ENCODE data around the gene HDDC3. TPM values are rescaled to one million over a fixed set of nuclear protein-coding genes. Genes with fewer than 3 reads are reported as not detected.

HDDC3 gene
- total and polyA plus RNA-seq, 11 donors, result 10.9 to 19.9 (median 15.2) TPM

- H3K36me3 ChIP-seq, result peaks cover 6 to 61% (median 52%) of the 10 kb centered on the region in 9 donors
- 37 to 48% (median 39%) methylated on average over 10 of the region's 10 CpGs for WGBS, 4 donors
- H3K9me3 ChIP-seq, result no peaks in the 10 kb centered on the region
- H3K4me1 ChIP-seq, result no peaks in the 10 kb centered on the region
- ATAC-seq, result peak in 3 of 4 donors; percentile 10 to 31 (median 21)
- no peak overlapping the region for H3K4me3 ChIP-seq
- no peak overlapping the region for H3K27ac ChIP-seq
- intact Hi-C loops (cut with DNase I), result no loop called here
- no peak for TF ChIP-seq POLR2A (IDR thresholded peaks at IDR 0.05)
- TF ChIP-seq, protein P1, sequence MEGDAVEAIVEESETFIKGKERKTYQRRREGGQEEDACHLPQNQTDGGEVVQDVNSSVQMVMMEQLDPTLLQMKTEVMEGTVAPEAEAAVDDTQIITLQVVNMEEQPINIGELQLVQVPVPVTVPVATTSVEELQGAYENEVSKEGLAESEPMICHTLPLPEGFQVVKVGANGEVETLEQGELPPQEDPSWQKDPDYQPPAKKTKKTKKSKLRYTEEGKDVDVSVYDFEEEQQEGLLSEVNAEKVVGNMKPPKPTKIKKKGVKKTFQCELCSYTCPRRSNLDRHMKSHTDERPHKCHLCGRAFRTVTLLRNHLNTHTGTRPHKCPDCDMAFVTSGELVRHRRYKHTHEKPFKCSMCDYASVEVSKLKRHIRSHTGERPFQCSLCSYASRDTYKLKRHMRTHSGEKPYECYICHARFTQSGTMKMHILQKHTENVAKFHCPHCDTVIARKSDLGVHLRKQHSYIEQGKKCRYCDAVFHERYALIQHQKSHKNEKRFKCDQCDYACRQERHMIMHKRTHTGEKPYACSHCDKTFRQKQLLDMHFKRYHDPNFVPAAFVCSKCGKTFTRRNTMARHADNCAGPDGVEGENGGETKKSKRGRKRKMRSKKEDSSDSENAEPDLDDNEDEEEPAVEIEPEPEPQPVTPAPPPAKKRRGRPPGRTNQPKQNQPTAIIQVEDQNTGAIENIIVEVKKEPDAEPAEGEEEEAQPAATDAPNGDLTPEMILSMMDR (IDR thresholded peaks at IDR 0.05), result no peak
- H3K27me3 ChIP-seq, result no peaks in the 10 kb centered on the region
- DNase-seq, result peak in 1 of 5 donors; percentile 36
Measured at GRCh38 chr15:90895571-90896117, 36.7 kb downstream of the HDDC3 start.

- intact Hi-C loops (cut with DNase I), result no loop called here
- Histone ChIP-seq H3K4me1 (peaks cover 0 to under 1% (median 0%) of the 10 kb centered on the region in 12 donors), H3K27ac (no peak overlapping the region), H3K4me3 (no peak overlapping the region), H3K9me3 (no peaks in the 10 kb centered on the region), H3K27me3 (no peaks in the 10 kb centered on the region), H3K36me3 (peaks cover 6 to 82% (median 74%) of the 10 kb centered on the region in 9 donors)
- WGBS, 4 donors, result 92 to 96% (median 94%) methylated on average over 24 to 33 of the region's 33 CpGs
- DNase-seq, result no peak
- no peak for ATAC-seq
- TF ChIP-seq, protein P1 (IDR thresholded peaks at IDR 0.05), result peak in 3 of 12 donors; percentile 10 to 18 (median 15)
- no peak for TF ChIP-seq POLR2A (IDR thresholded peaks at IDR 0.05)
Measured at GRCh38 chr15:90893175-90894090, 38.9 kb downstream of the HDDC3 start.

DNA sequence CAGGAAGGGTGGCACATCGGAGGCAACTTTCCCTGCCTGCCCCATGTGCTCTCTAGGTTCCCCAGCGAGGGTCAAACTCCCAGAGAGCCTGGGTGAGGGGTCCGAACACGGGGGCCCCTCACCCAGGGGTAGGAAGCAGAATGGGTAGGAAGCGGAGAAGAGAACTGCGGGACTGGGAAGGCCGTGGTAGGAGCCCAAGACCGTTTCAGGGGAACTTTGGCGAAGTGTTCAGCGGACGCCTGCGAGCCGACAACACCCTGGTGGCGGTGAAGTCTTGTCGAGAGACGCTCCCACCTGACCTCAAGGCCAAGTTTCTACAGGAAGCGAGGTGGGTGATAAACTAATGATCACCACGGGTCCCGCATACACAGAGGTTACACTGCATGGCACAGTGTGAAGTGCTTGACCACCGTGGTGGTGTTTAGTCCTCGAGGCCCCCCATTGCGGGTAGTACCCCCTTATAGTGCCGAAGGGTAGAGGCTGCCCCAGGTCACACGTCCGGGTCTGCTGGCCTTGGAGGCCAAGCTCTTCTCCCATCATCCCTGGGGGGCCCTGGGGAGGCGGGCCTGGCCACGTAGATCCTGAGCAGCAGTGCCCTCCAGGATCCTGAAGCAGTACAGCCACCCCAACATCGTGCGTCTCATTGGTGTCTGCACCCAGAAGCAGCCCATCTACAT is 39.7 kb downstream of the HDDC3 start:
- DNase-seq, result peak in 1 of 5 donors; percentile 61
- Histone ChIP-seq H3K27me3 (no peaks in the 10 kb centered on the region), H3K27ac (no peak overlapping the region), H3K36me3 (peaks cover 6 to 88% (median 76%) of the 10 kb centered on the region in 9 donors), H3K4me1 (peaks cover 0 to 8% (median 0%) of the 10 kb centered on the region in 12 donors), H3K4me3 (no peak overlapping the region), H3K9me3 (no peaks in the 10 kb centered on the region)
- no peak for TF ChIP-seq POLR2A (IDR thresholded peaks at IDR 0.05)
- TF ChIP-seq, protein P1 (IDR thresholded peaks at IDR 0.05), result no peak
- intact Hi-C loops (cut with DNase I), result no loop called here
- no peak for ATAC-seq
- 93 to 95% (median 95%) methylated on average over 22 to 29 of the region's 29 CpGs for WGBS, 4 donors

DNA sequence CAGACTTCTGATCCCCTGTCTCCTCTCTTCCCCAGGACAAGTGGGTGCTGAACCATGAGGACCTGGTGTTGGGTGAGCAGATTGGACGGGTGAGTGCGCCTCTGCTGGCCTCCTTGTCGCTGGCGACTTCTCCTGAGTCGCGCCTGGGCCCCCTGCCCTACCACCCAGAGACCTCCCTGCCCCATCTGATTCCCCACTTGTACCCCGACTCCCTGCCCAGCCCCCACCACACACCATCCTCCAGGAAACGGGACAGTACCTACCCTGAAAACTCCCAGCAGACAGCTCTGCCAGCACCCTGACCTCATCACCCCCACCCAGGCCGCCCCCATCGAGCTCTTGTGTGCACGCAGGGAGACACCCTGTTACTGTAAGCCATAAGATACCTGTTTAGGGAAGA is 40.3 kb downstream of the HDDC3 start:
- no peaks in the 10 kb centered on the region for H3K27me3 ChIP-seq
- intact Hi-C loops (cut with DNase I), result no loop called here
- H3K4me1 ChIP-seq, result peaks cover 0 to 15% (median 3%) of the 10 kb centered on the region in 12 donors
- H3K4me3 ChIP-seq, result no peak overlapping the region
- peak in 1 of 5 donors; percentile 31 for DNase-seq
- peaks cover 6 to 94% (median 82%) of the 10 kb centered on the region in 9 donors for H3K36me3 ChIP-seq
- whole genome bisulfite sequencing, 4 donors, result 93 to 96% (median 95%) methylated on average over 11 of the region's 11 CpGs
- H3K27ac ChIP-seq, result no peak overlapping the region
- TF ChIP-seq POLR2A (IDR thresholded peaks at IDR 0.05), result no peak
- TF ChIP-seq, protein P1 (IDR thresholded peaks at IDR 0.05), result no peak
- H3K9me3 ChIP-seq, result no peaks in the 10 kb centered on the region
- no peak for ATAC-seq

Measured in heart left ventricle (tissue), 16 donors.